ENCODE data around the gene PPP2R2D.

DNA sequence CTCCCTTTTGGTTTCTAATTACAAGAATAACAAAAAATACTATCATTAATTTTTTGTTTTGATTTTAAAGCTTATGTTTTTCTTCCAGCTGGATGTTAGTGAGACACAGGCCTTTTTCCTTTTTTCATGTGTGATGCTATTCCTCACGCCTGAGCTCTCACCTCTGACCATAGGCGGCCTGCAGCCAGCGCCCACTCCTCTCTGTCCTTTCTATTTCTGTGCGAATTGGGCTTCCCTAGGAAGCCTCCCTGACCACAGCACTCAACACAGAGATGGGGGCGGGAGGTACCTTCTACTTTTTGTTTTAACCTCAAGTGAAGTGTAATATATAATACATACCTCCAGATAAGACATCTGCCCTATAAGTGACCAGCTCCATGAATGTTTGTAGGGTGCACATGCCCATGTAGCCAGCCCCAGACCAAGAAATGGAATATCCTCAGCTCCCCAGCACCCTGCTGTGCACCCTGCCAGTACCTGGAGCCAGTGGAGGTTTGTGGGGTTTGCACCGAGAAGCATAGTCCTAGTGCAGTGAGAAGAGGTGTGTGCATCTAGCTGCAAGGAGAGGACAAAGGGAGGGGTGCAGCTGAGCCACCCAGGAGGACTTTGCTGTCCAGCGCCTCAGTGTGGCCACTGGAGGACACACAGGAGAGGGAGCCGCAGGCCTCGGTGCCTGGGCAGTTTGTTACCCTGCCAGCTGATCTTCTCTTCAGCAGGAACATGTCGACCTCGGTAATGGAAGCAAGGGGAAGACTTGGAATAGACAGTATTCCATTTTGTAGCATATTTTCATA is 42.4 kb downstream of the PPP2R2D start:
- TF ChIP-seq, protein P1, sequence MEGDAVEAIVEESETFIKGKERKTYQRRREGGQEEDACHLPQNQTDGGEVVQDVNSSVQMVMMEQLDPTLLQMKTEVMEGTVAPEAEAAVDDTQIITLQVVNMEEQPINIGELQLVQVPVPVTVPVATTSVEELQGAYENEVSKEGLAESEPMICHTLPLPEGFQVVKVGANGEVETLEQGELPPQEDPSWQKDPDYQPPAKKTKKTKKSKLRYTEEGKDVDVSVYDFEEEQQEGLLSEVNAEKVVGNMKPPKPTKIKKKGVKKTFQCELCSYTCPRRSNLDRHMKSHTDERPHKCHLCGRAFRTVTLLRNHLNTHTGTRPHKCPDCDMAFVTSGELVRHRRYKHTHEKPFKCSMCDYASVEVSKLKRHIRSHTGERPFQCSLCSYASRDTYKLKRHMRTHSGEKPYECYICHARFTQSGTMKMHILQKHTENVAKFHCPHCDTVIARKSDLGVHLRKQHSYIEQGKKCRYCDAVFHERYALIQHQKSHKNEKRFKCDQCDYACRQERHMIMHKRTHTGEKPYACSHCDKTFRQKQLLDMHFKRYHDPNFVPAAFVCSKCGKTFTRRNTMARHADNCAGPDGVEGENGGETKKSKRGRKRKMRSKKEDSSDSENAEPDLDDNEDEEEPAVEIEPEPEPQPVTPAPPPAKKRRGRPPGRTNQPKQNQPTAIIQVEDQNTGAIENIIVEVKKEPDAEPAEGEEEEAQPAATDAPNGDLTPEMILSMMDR (IDR thresholded peaks at IDR 0.05): peak; percentile 78
- TF ChIP-seq SIN3A (IDR thresholded peaks at IDR 0.05; ENCODE audit: borderline replicate concordance, insufficient read depth, low read depth, low read length) (no peak), POLR2AphosphoS5 (IDR thresholded peaks at IDR 0.05; ENCODE audit: low read depth, low read length) (no peak)
